ENCODE measurements around the gene FSTL1. TPM values are rescaled to one million over a fixed set of nuclear protein-coding genes. Genes with fewer than 3 reads are reported as not detected.

FSTL1 gene
- 1 to 10 TPM in 1 of 2 experiments, under 1 TPM in 1; 0.16 to 1.3 TPM for total RNA-seq

- Mint-ChIP-seq H3K4me1 (peaks cover 10% of the 10 kb centered on the region), H3K9me3 (ENCODE audit: low read depth) (peaks cover 2% of the 10 kb centered on the region), H3K4me3 (peak within 1 kb of the TSS; percentile 72), H3K27me3 (peaks cover 63% of the 10 kb centered on the region), H3K27ac (no peak within 1 kb of the TSS), H3K36me3 (peaks cover 4% of the 10 kb centered on the region)
- DNase-seq (no peak), ATAC-seq (peak; percentile 55)
- CTCF ChIA-PET = interaction anchor here (1.1 kb wide), 1 partner anchor 11 kb away, joined by 4 read pairs; no protein-coding TSS in a partner anchor
Measured at GRCh38 chr3:120450600-120451271, at the start of gene FSTL1. TSS of gene FSTL1 (minus strand) at chr3:120450992. CDS start at chr3:120450746, 246 bp downstream.

- ATAC-seq (no peak), DNase-seq (no peak)
- CTCF ChIA-PET = no interaction called here
- Mint-ChIP-seq H3K36me3 (peaks cover 1% of the 10 kb centered on the region), H3K4me1 (no peaks in the 10 kb centered on the region), H3K4me3 (no peak overlapping the region), H3K27ac (no peak overlapping the region), H3K9me3 (ENCODE audit: low read depth) (no peaks in the 10 kb centered on the region), H3K27me3 (peaks cover 8% of the 10 kb centered on the region)
Measured at GRCh38 chr3:120498556-120499346, 48.0 kb upstream of the FSTL1 start.

GRCh38 chr3:120497818-120498217, 47.0 kb upstream of the FSTL1 start:
- no peak for ATAC-seq
- no peaks in the 10 kb centered on the region for H3K4me1 Mint-ChIP-seq
- H3K36me3 Mint-ChIP-seq = peaks cover 1% of the 10 kb centered on the region
- CTCF ChIA-PET = no interaction called here
- no peaks in the 10 kb centered on the region for H3K9me3 Mint-ChIP-seq (ENCODE audit: low read depth)
- peaks cover 8% of the 10 kb centered on the region for H3K27me3 Mint-ChIP-seq
- H3K4me3 Mint-ChIP-seq = no peak overlapping the region
- H3K27ac Mint-ChIP-seq = no peak overlapping the region
- DNase-seq = no peak

- ATAC-seq (no peak), DNase-seq (no peak)
- peaks cover 1% of the 10 kb centered on the region for H3K36me3 Mint-ChIP-seq
- peaks cover 11% of the 10 kb centered on the region for H3K27me3 Mint-ChIP-seq
- CTCF ChIA-PET = no interaction called here
- no peak overlapping the region for H3K27ac Mint-ChIP-seq
- no peaks in the 10 kb centered on the region for H3K9me3 Mint-ChIP-seq (ENCODE audit: low read depth)
- H3K4me1 Mint-ChIP-seq = no peaks in the 10 kb centered on the region
- no peak overlapping the region for H3K4me3 Mint-ChIP-seq
Measured at GRCh38 chr3:120497336-120497735, 46.5 kb upstream of the FSTL1 start.

GRCh38 chr3:120496278-120497002, 45.6 kb upstream of the FSTL1 start:
- Mint-ChIP-seq H3K4me3 (no peak overlapping the region), H3K9me3 (ENCODE audit: low read depth) (no peaks in the 10 kb centered on the region), H3K4me1 (no peaks in the 10 kb centered on the region), H3K27ac (no peak overlapping the region), H3K27me3 (peaks cover 18% of the 10 kb centered on the region), H3K36me3 (peaks cover 1% of the 10 kb centered on the region)
- DNase-seq (no peak), ATAC-seq (no peak)
- CTCF ChIA-PET = no interaction called here

GRCh38 chr3:120495809-120496208, 45.0 kb upstream of the FSTL1 start:
- Mint-ChIP-seq H3K4me1 (no peaks in the 10 kb centered on the region), H3K27ac (no peak overlapping the region), H3K36me3 (peaks cover 1% of the 10 kb centered on the region), H3K9me3 (ENCODE audit: low read depth) (no peaks in the 10 kb centered on the region), H3K27me3 (peaks cover 21% of the 10 kb centered on the region), H3K4me3 (no peak overlapping the region)
- DNase-seq (no peak), ATAC-seq (no peak)
- CTCF ChIA-PET = no interaction called here

- peaks cover 1% of the 10 kb centered on the region for H3K36me3 Mint-ChIP-seq
- H3K27ac Mint-ChIP-seq = no peak overlapping the region
- H3K27me3 Mint-ChIP-seq = peaks cover 16% of the 10 kb centered on the region
- no peaks in the 10 kb centered on the region for H3K4me1 Mint-ChIP-seq
- DNase-seq (no peak), ATAC-seq (no peak)
- H3K9me3 Mint-ChIP-seq (ENCODE audit: low read depth) = no peaks in the 10 kb centered on the region
- H3K4me3 Mint-ChIP-seq = no peak overlapping the region
- CTCF ChIA-PET = no interaction called here
Measured at GRCh38 chr3:120492103-120492502, 41.3 kb upstream of the FSTL1 start.

GRCh38 chr3:120489421-120489820, 38.6 kb upstream of the FSTL1 start:
- H3K9me3 Mint-ChIP-seq (ENCODE audit: low read depth) = no peaks in the 10 kb centered on the region
- ATAC-seq (no peak), DNase-seq (no peak)
- CTCF ChIA-PET = no interaction called here
- H3K27ac Mint-ChIP-seq = no peak overlapping the region
- H3K36me3 Mint-ChIP-seq = no peaks in the 10 kb centered on the region
- no peak overlapping the region for H3K4me3 Mint-ChIP-seq
- H3K4me1 Mint-ChIP-seq = no peaks in the 10 kb centered on the region
- peaks cover 26% of the 10 kb centered on the region for H3K27me3 Mint-ChIP-seq

GRCh38 chr3:120488296-120488695, 37.5 kb upstream of the FSTL1 start:
- H3K4me1 Mint-ChIP-seq = no peaks in the 10 kb centered on the region

GRCh38 chr3:120487191-120487650, 36.4 kb upstream of the FSTL1 start:
- Mint-ChIP-seq H3K27me3 (peaks cover 23% of the 10 kb centered on the region), H3K36me3 (no peaks in the 10 kb centered on the region), H3K4me1 (no peaks in the 10 kb centered on the region), H3K4me3 (no peak overlapping the region), H3K27ac (no peak overlapping the region), H3K9me3 (ENCODE audit: low read depth) (no peaks in the 10 kb centered on the region)
- no peak for DNase-seq
- ATAC-seq = no peak
- CTCF ChIA-PET = no interaction called here

More at GRCh38 chr3:120488296-120488695, 37.5 kb upstream of the FSTL1 start:
- CTCF ChIA-PET = interaction anchor here (1.2 kb wide), 1 partner anchor 70 kb away, joined by 3 read pairs; no protein-coding TSS in a partner anchor
- Mint-ChIP-seq H3K4me3 (no peak overlapping the region), H3K27me3 (peaks cover 26% of the 10 kb centered on the region), H3K9me3 (ENCODE audit: low read depth) (no peaks in the 10 kb centered on the region), H3K36me3 (no peaks in the 10 kb centered on the region), H3K27ac (no peak overlapping the region)
- ATAC-seq = no peak
- no peak for DNase-seq

- Mint-ChIP-seq H3K9me3 (ENCODE audit: low read depth) (no peaks in the 10 kb centered on the region), H3K27me3 (peaks cover 7% of the 10 kb centered on the region), H3K36me3 (no peaks in the 10 kb centered on the region), H3K4me3 (no peak overlapping the region), H3K27ac (no peak overlapping the region), H3K4me1 (no peaks in the 10 kb centered on the region)
- CTCF ChIA-PET = interaction anchor here (0.9 kb wide), 1 partner anchor 63 kb away, joined by 3 read pairs; no protein-coding TSS in a partner anchor
- no peak for DNase-seq
- ATAC-seq = no peak
Measured at GRCh38 chr3:120481081-120481480, 30.3 kb upstream of the FSTL1 start.

- Mint-ChIP-seq H3K27ac (no peak overlapping the region), H3K9me3 (ENCODE audit: low read depth) (no peaks in the 10 kb centered on the region), H3K4me3 (no peak overlapping the region), H3K4me1 (no peaks in the 10 kb centered on the region), H3K27me3 (peaks cover 6% of the 10 kb centered on the region), H3K36me3 (no peaks in the 10 kb centered on the region)
- ATAC-seq (no peak), DNase-seq (no peak)
- CTCF ChIA-PET = no interaction called here
Measured at GRCh38 chr3:120477781-120478180, 27.0 kb upstream of the FSTL1 start.

- DNase-seq (no peak), ATAC-seq (no peak)
- Mint-ChIP-seq H3K4me1 (no peaks in the 10 kb centered on the region), H3K27me3 (peaks cover 8% of the 10 kb centered on the region), H3K9me3 (ENCODE audit: low read depth) (no peaks in the 10 kb centered on the region), H3K36me3 (no peaks in the 10 kb centered on the region), H3K4me3 (no peak overlapping the region), H3K27ac (no peak overlapping the region)
- CTCF ChIA-PET = interaction anchor here (0.7 kb wide), 1 partner anchor 58 kb away, joined by 4 read pairs; no protein-coding TSS in a partner anchor
Measured at GRCh38 chr3:120475722-120476377, 25.1 kb upstream of the FSTL1 start.
